SK-N-SH (cell line): ENCODE data around the gene PWWP2B. TPM values are rescaled to one million over a fixed set of nuclear protein-coding genes. Genes with fewer than 3 reads are reported as not detected.
"Not testable (repeated sequence)": the region's sequence is repeated elsewhere in the genome, so short reads cannot be mapped to it uniquely, and the experiment has no call there.

ENCODE experiments used
- CTCF ChIA-PET: fragments of 300-600, 350-600 bp; formaldehyde crosslinking; extraction: SDS; loops from one replicate; lab custom pipeline; 2021; lab: Yijun Ruan, JAX
- POLR2A ChIA-PET: fragments of 350-600 bp; sonication (Branson Sonifier 250); formaldehyde crosslinking; extraction: SDS; loops from one replicate; lab custom pipeline; 2020; ENCODE audit warnings: antibody characterized with exemption, inconsistent platforms; lab: Yijun Ruan, JAX
- DNase-seq: peaks from one replicate; pipeline ENCODE4 v3.0.0; 2012
- H2AFZ ChIP-seq: fragments of 200-600 bp; sonication (generic); 2 replicates; pipeline ENCODE4 v1.8.1; 2016; ENCODE audit warnings: antibody characterized with exemption, mild to moderate bottlenecking, low read depth
- H3F3A ChIP-seq: fragments of 200-600 bp; sonication (generic); replicated peaks from 2 replicates; pipeline ENCODE3; 2016; ENCODE audit warnings: antibody characterized with exemption, mild to moderate bottlenecking; ENCODE audit not compliant: insufficient read depth
- H3K27ac ChIP-seq, 2 experiments: fragments of 200-500 bp in 1 of 2; fragments of 200-600 bp in 1 of 2; sonication (Bioruptor generic) in 1 of 2; sonication (generic), shearing (Covaris generic) in 1 of 2; 2 replicates each; pipeline versions ENCODE4 v1.5.1 to v1.6.1; 2014 to 2016; ENCODE audit warnings: low read depth in 2 of 2, inconsistent platforms in 1 of 2, low read length in 1 of 2, mild to moderate bottlenecking in 1 of 2, mixed read lengths in 1 of 2
- H3K27me3 ChIP-seq: fragments of 200-600 bp; sonication (generic), shearing (Covaris generic); 2 replicates; pipeline ENCODE4 v1.6.1; 2016; ENCODE audit warnings: mixed run types; ENCODE audit not compliant: insufficient read depth
- H3K36me3 ChIP-seq, 2 experiments: fragments of 200-500 bp in 1 of 2; fragments of 200-600 bp in 1 of 2; sonication (Bioruptor generic) in 1 of 2; sonication (generic) in 1 of 2; replicated peaks in 1 of 2; 2 replicates each; pipeline versions ENCODE3 to v1.5.1; 2014 to 2016; ENCODE audit warnings: low read length in 1 of 2, mild to moderate bottlenecking in 1 of 2; ENCODE audit not compliant: insufficient read depth in 2 of 2, control insufficient read depth in 1 of 2
- H3K4me1 ChIP-seq, 2 experiments: fragments of 200-500 bp in 1 of 2; fragments of 200-600 bp in 1 of 2; sonication (Bioruptor generic) in 1 of 2; sonication (generic), shearing (Covaris generic) in 1 of 2; 2 replicates each; pipeline versions ENCODE4 v1.5.1 to v1.6.1; 2014 to 2016; ENCODE audit warnings: low read depth in 1 of 2, low read length in 1 of 2, mixed run types in 1 of 2; ENCODE audit not compliant: insufficient read depth in 2 of 2, control insufficient read depth in 1 of 2
- H3K4me2 ChIP-seq: fragments of 200-600 bp; sonication (generic), shearing (Covaris generic); 2 replicates; pipeline ENCODE4 v1.6.1; 2017; ENCODE audit warnings: mixed run types
- H3K4me3 ChIP-seq, 2 experiments: fragments of 200-500 bp in 1 of 2; fragments of 200-600 bp in 1 of 2; sonication (Bioruptor generic) in 1 of 2; sonication (generic), shearing (Covaris generic) in 1 of 2; 2 replicates each; pipeline versions ENCODE4 v1.5.1 to v1.8.1; 2014 to 2016; ENCODE audit warnings: low read depth in 2 of 2, inconsistent platforms in 1 of 2, low read length in 1 of 2, mild to moderate bottlenecking in 1 of 2, mixed read lengths in 1 of 2, moderate library complexity in 1 of 2
- H3K79me2 ChIP-seq: fragments of 200-600 bp; sonication (generic); 2 replicates; pipeline ENCODE4 v1.8.1; 2017; ENCODE audit warnings: mild to moderate bottlenecking; ENCODE audit not compliant: insufficient read depth
- H3K9ac ChIP-seq: fragments of 200-600 bp; sonication (generic); 2 replicates; pipeline ENCODE4 v1.6.1; 2017; ENCODE audit warnings: mixed run types
- H3K9me2 ChIP-seq: fragments of 200-600 bp; sonication (generic); 2 replicates; pipeline ENCODE4 v1.6.1; 2017; ENCODE audit warnings: mixed run types
- H3K9me3 ChIP-seq: fragments of 200-600 bp; sonication (generic); 2 replicates; pipeline ENCODE4 v1.6.1; 2017; ENCODE audit warnings: mixed run types, mild to moderate bottlenecking, moderate library complexity
- H4K20me1 ChIP-seq: fragments of 200-600 bp; sonication (generic); 2 replicates; pipeline ENCODE4 v1.6.1; 2017; ENCODE audit warnings: mild to moderate bottlenecking, mixed run types; ENCODE audit not compliant: insufficient read depth
- CHD2 ChIP-seq: fragments of 150-350 bp; IDR thresholded peaks from 2 replicates; pipeline ENCODE4 v1.6.1; 2018; ENCODE audit warnings: low read length; ENCODE audit not compliant: partially characterized antibody
- ELF1 ChIP-seq: IDR thresholded peaks from 2 replicates; pipeline ENCODE4 v1.4.0; 2012
- FOXJ3 ChIP-seq: sonication (generic); formaldehyde crosslinking; IDR thresholded peaks from 2 replicates; pipeline ENCODE4 v1.5.1; 2020; ENCODE audit warnings: mild to moderate bottlenecking, missing genetic modification reagents
- GABPA ChIP-seq: IDR thresholded peaks from 2 replicates; pipeline ENCODE4 v1.4.0; 2012; ENCODE audit warnings: low read depth, mild to moderate bottlenecking
- JUND ChIP-seq: IDR thresholded peaks from 2 replicates; pipeline ENCODE4 v1.4.0; 2012
- POLR2AphosphoS5 ChIP-seq: IDR thresholded peaks from 2 replicates; pipeline ENCODE4 v1.6.1; 2012; ENCODE audit warnings: low read depth, low read length
- REST ChIP-seq: IDR thresholded peaks from 2 replicates; pipeline ENCODE4 v1.6.1; 2012; ENCODE audit warnings: mild to moderate bottlenecking, low read depth, low read length, moderate library complexity
- RFX5 ChIP-seq: IDR thresholded peaks from 2 replicates; pipeline ENCODE4 v1.6.1; 2012; ENCODE audit warnings: mild to moderate bottlenecking, improper control_type of control experiment, low read length
- TCF12 ChIP-seq: IDR thresholded peaks from 2 replicates; pipeline ENCODE4 v1.4.0; 2012
- TEAD4 ChIP-seq: IDR thresholded peaks from 2 replicates; pipeline ENCODE4 v1.4.0; 2012; ENCODE audit warnings: mild to moderate bottlenecking, borderline replicate concordance; ENCODE audit not compliant: insufficient read depth
- USF2 ChIP-seq: fragments of 150-350 bp; IDR thresholded peaks from 2 replicates; pipeline ENCODE4 v1.6.1; 2017; ENCODE audit warnings: antibody characterized with exemption, low read length, low read depth, borderline replicate concordance
- WGBS: methylation state at CpG from one replicate; pipeline ENCODE4 v1.1.6; 2017; ENCODE audit warnings: low lambda C conversion rate; 5-methylcytosine and 5-hydroxymethylcytosine counted together
- polyA plus RNA-seq, 3 experiments: library from polyadenylated mRNA; depleted of rRNA; stranded (reverse); fragments of >200 nt; gene quantifications; 2 replicates each; pipeline ENCODE4 v1.2.3, GENCODE V29; 2012
- TF ChIP-seq, protein P1 (sequence below): fragments of 200-600 bp; sonication (generic); IDR thresholded peaks from 2 replicates; pipeline ENCODE4 v1.6.1; 2017; ENCODE audit warnings: antibody characterized with exemption, mild to moderate bottlenecking, moderate library complexity

Gene PWWP2B
- polyA plus RNA-seq, 1 of the 3 experiments (the other 2 are of a cell fraction), result 2.4 TPM

- CTCF ChIA-PET, H3K4me2 ChIP-seq, H3K36me3 ChIP-seq, H3K27ac ChIP-seq, H3K9ac ChIP-seq, H3K4me1 ChIP-seq, POLR2A ChIA-PET, H2AFZ ChIP-seq, H3K9me2 ChIP-seq, H3K79me2 ChIP-seq, H3F3A ChIP-seq, H3K4me3 ChIP-seq, DNase-seq, H4K20me1 ChIP-seq, H3K9me3 ChIP-seq, H3K27me3 ChIP-seq: not testable (repeated sequence)
- 79% methylated on average over 2 of the region's 3 CpGs for whole genome bisulfite sequencing
These were observed 39.1 kb downstream of the PWWP2B start for GRCh38 chr10:132436096-132436495.

- H3F3A ChIP-seq, result no peaks in the 10 kb centered on the region
- H3K79me2 ChIP-seq, result no peaks in the 10 kb centered on the region
- H3K4me3 ChIP-seq, result no peak overlapping the region
- H3K36me3 ChIP-seq, result no peaks in the 10 kb centered on the region
- H3K9me2 ChIP-seq, result no peaks in the 10 kb centered on the region
- no peak for TF ChIP-seq TEAD4
- TF ChIP-seq, protein P1, sequence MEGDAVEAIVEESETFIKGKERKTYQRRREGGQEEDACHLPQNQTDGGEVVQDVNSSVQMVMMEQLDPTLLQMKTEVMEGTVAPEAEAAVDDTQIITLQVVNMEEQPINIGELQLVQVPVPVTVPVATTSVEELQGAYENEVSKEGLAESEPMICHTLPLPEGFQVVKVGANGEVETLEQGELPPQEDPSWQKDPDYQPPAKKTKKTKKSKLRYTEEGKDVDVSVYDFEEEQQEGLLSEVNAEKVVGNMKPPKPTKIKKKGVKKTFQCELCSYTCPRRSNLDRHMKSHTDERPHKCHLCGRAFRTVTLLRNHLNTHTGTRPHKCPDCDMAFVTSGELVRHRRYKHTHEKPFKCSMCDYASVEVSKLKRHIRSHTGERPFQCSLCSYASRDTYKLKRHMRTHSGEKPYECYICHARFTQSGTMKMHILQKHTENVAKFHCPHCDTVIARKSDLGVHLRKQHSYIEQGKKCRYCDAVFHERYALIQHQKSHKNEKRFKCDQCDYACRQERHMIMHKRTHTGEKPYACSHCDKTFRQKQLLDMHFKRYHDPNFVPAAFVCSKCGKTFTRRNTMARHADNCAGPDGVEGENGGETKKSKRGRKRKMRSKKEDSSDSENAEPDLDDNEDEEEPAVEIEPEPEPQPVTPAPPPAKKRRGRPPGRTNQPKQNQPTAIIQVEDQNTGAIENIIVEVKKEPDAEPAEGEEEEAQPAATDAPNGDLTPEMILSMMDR, result no peak
- no peak for TF ChIP-seq TCF12
- no peak overlapping the region for H3K27ac ChIP-seq
- H3K9ac ChIP-seq, result no peak overlapping the region
- no peak for DNase-seq
- CTCF ChIA-PET, result interaction anchor here (2.1 kb wide), 1 partner anchor 10 kb away, joined by 6 read pairs; no protein-coding TSS in a partner anchor
- 29% methylated on average over 3 of the region's 15 CpGs for WGBS
- H3K4me1 ChIP-seq, result peaks cover 0 to 9% of the 10 kb centered on the region in 2 experiments; a peak in 1 of 4 replicates
- no peaks in the 10 kb centered on the region for H3K9me3 ChIP-seq
- POLR2A ChIA-PET, result no interaction called here
- H2AFZ ChIP-seq, result no peak overlapping the region
- no peak overlapping the region for H3K4me2 ChIP-seq
- H4K20me1 ChIP-seq, result no peaks in the 10 kb centered on the region
- no peaks in the 10 kb centered on the region for H3K27me3 ChIP-seq
These were observed 39.9 kb downstream of the PWWP2B start for GRCh38 chr10:132436861-132437410.

GRCh38 chr10:132437541-132437950 is 40.5 kb downstream of the PWWP2B start:
- CTCF ChIA-PET, result interaction anchor here (2.1 kb wide), 1 partner anchor 9 kb away, joined by 6 read pairs; no protein-coding TSS in a partner anchor
- TF ChIP-seq ELF1, result no peak
- no peak for TF ChIP-seq FOXJ3 (CRISPR knock-in tag)
- no peak for TF ChIP-seq CHD2
- TF ChIP-seq POLR2AphosphoS5, result no peak
- TF ChIP-seq USF2, result no peak
- no peak for TF ChIP-seq GABPA
- TF ChIP-seq RFX5, result no peak
- no peak for TF ChIP-seq REST
- no peak for TF ChIP-seq JUND
- TF ChIP-seq, protein P1, result no peak

More at GRCh38 chr10:132437541-132437950, 40.5 kb downstream of the PWWP2B start:
- Histone ChIP-seq H3K27me3 (no peaks in the 10 kb centered on the region), H3K36me3 (no peaks in the 10 kb centered on the region), H3K9ac (no peak overlapping the region), H3F3A (no peaks in the 10 kb centered on the region), H2AFZ (no peak overlapping the region), H3K9me2 (no peaks in the 10 kb centered on the region), H3K4me3 (no peak overlapping the region), H3K9me3 (no peaks in the 10 kb centered on the region), H3K4me2 (no peak overlapping the region), H3K79me2 (no peaks in the 10 kb centered on the region), H3K4me1 (peaks cover 0 to 9% of the 10 kb centered on the region in 2 experiments; a peak in 1 of 4 replicates), H4K20me1 (no peaks in the 10 kb centered on the region), H3K27ac (no peak overlapping the region)
- DNase-seq, result no peak
- 89% methylated on average over 4 of the region's 13 CpGs for WGBS
- POLR2A ChIA-PET, result no interaction called here
